Kasumi-1 (cell line): ENCODE results near the gene CCDC138.

Source experiments
- DNase-seq, 2 experiments: peaks; one replicate each; lab custom pipeline; 2025; lab: John Stamatoyannopoulos, UW

Gene CCDC138

DNA sequence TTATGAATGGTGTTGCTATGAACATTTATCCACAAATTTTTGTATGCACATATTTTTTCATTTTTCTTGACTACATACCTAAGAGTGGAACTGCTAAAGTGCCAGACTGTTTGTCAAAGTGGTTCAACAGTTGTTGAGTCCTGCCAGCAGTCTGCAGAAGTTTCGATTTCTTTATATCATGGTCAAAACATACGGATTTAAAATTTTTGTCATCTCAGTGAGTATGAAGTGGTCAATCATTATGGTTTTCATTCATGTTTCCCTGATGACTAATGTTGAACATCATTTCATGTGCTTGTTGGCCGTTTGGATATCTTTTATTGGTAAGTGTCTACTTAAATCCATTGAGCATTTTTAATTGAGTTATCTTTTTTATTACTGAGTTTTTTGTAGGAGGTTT lies 39.2 kb downstream of the CCDC138 start:
- DNase-seq, result no peak

DNA sequence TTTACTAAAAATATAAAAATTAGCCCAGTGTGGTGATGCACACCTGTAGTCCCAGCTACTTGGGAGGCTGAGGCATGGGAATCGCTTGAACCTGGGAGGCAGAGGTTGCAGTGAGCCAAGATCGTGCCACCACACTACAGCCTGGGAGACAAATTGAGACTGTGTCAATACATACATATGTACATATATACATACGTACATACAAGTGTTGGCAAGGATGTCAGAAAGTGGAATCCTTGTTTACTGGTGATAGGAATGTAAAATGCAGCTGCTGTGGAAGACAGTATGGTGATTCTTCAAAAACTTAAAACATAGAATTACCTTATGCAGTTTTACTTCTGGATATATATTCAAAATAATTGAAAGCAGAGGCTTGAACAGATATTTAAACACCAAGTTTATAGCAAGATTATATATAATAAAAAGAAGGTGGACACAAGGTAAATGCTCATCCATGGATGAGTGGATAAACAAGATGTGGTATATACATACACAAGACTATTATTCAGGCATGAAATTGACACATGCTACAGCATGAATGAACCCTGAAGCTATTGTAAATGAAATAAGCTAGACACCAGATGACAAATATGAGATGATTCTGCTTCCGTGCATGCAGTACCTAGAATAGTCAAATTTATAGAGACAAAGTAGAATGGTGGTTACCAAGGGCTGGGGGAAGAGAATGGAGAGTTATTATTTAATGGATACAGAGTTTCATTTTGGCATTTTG lies 43.2 kb downstream of the CCDC138 start:
- no peak for DNase-seq

GRCh38 chr2:108833219-108833618 lies 46.6 kb downstream of the CCDC138 start:
- DNase-seq, result peak in 1 of 2 experiments; percentile 3

DNA sequence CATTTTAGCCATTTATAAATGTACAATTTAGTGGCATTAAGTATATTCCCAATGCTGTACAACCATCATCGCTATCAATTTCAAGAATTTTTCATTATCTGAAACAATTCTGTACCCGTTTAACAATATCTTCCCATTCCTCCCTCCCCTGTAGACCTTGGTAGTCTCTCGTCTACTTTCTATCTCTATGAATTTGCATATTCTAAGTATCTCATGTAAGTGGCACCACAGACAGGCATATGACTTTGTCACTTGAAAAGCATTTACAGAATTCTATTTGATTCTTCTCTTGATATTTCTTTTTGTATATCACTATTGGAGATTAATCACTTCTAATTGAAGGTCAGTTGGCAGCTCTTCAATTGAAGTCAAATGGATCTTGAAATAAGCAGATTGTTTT lies 48.0 kb downstream of the CCDC138 start:
- DNase-seq, result no peak

DNA sequence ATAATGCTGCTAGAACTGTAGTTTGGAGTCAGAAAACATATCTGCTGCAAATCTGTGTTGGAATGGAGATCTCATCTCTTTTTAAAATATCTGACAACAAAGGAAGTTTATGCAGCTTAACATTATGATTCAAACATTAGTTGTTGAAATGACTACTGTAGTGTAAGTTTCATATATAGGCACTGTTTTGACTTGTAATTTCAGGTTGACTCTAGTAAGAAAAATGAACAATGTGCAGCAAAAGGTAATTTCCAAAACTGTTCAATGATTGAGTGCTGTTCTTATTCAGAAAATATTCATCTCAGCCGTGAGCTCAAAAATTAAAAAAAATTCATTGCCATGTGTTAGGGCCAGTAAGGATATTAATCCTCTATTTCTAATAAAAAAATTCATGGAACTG lies 48.5 kb downstream of the CCDC138 start:
- DNase-seq, result no peak

DNA sequence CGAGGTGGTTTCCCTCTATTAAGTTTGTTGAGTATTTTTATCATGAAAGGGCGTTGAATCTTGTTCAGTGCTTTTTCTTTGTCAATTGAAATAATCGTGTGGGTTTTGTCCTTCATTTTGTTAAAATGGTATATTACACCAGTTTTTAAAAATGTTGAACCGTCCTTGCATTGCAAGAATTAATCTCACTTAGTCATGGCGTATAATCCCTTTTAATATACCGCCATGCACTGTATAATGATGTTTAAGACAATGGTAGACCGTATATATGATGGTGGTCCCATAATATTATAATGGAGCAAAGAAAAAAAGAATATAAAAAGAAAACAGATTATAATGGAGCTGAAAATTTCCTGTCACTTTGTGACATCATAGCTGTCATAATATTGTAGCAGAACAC lies 50.6 kb downstream of the CCDC138 start:
- DNase-seq, result no peak

DNA sequence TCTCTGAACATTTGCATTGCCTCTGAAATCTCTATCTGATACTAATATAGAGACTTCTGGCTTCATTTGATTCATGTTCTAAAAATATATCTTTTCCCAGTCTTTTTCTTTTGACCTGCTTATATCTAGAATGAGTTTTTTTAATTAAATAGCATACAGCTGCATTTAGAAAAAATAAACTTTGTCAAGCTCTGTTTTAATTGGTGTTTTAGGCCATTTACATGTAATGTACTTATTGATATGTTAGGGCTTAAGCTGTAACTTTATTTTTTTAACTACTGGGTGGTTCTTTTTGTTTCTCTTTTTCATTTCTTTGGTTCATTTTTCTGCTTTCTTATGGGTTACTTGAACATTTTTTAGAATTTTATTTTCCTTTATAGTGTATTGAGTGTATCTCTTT lies 54.9 kb downstream of the CCDC138 start:
- no peak for DNase-seq

DNA sequence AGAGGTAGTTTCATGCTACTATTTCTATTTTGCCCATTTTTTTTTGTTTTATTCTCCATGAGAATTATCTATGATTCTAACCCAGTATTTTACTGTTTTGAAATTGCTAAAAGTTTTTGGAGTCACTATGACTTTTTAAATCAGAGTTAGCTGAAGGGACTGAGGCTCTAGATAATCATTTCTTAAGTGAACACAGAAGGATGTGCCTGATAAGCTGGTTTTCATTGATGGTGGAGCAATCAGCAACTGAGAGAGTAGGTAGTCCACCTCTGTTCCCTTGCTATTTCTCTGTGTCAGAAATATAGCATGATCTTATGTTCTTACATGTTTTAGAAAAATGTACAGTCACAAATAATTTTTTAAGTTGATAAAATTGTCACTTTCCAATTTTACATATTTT lies 59.4 kb downstream of the CCDC138 start:
- no peak for DNase-seq

GRCh38 chr2:108847000-108847399 lies 60.4 kb downstream of the CCDC138 start:
- DNase-seq, result no peak

- DNase-seq, result no peak
Measured at GRCh38 chr2:108852375-108852774, 65.8 kb downstream of the CCDC138 start.

- no peak for DNase-seq
Measured at GRCh38 chr2:108853421-108853820, 66.8 kb downstream of the CCDC138 start.

GRCh38 chr2:108854484-108854883 lies 67.9 kb downstream of the CCDC138 start:
- no peak for DNase-seq

- DNase-seq, result peak; percentile 41 to 43
Measured at GRCh38 chr2:108855194-108855593, 68.6 kb downstream of the CCDC138 start.

GRCh38 chr2:108858894-108859293 lies 72.3 kb downstream of the CCDC138 start:
- no peak for DNase-seq

DNA sequence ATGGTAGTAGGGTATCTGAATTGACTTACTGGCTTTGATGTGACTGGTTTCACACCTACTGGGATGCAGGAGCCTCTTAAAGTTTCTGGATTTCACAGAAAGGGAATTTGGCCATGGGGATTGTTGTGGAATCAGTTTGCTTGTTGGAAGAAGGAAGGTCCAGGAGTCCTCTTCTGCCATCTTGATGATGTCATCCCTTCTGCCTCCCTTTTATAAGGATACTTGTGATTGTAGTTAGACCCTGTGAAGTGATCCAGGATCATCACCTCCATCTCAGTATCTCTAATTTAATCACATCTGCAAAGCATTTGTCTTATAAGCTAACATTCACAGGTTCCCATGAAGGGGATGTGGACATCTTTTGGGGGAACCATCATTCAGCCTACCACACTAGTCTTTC lies 79.5 kb downstream of the CCDC138 start:
- no peak for DNase-seq

DNA sequence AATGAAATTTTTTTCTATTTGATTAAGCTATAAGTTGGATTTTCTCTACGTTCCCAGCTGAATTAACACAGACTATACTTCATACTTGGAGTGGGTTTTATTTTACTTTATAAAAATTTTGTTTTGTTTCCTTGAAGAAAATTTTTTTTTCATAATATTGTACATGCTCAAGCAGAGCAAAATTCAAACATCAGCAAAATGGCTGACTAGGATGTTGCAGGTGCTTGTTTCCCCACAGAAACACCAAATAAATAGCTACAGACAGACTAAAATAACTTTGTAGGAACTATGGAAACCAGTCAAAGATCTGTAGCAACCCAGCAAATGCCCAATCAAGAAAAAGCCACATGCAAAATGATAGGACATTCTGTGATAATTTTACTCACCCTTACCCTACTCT lies 82.3 kb downstream of the CCDC138 start:
- DNase-seq, result no peak

DNA sequence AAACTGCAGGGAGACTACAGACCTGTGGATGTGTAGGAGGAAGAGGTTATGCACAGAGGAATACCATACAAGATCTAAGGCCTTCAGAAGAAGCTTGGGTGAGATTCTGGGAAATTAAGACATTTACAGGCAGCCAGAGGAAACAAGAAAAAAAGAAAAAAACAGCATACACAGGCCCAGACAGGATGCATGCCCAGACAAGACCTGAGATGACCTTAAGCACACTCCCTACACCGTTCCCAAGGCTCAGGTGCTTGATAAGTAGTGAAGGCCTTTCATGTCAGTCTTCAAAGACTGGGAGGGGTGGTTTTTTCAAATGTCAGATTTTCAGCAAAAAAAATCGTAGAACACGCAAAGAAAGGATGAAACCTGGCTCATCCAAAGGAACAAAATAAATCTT lies 83.0 kb downstream of the CCDC138 start:
- DNase-seq, result no peak

- no peak for DNase-seq
Measured at GRCh38 chr2:108870069-108870644, 83.6 kb downstream of the CCDC138 start.

DNA sequence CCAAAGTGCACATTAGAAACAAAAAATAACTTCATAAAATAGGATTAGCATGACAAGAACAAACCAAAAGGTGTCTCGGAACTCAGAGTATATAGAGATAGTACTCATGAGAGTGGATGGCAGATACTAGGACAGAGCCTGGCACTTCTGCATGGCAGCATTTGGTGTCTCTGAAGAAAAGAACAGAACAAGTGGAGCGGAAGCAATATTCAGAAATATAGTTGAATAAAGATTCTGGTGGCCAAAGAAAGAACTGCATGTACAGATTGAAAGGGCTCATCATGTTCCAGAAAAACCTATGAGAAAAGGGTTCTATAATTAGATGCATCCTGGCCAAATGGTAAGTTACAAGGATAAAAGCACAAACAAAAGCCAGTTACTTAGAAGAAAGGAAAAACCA lies 90.9 kb downstream of the CCDC138 start:
- DNase-seq, result no peak

- DNase-seq, result no peak
Measured at GRCh38 chr2:108878276-108878675, 91.7 kb downstream of the CCDC138 start.

DNA sequence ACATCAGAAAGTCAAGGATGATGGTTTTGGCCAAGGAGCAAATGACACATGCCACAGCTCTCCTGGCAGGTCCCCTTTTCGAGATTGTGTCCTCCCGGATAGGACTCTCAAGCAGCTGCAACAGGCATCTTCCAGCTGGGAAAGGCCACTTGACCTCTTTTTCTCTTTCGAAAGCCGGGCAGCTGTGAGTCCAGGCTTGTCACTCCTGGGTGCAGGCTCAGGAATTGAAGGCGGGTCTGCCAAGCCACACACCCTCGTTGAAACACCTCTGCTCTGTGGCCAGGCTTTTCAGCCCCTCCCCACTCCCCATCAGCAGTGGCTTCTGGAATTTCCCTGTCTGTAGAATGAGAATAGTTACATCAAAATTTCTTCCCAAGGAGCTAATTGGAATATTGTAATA lies 98.0 kb downstream of the CCDC138 start:
- no peak for DNase-seq

DNA sequence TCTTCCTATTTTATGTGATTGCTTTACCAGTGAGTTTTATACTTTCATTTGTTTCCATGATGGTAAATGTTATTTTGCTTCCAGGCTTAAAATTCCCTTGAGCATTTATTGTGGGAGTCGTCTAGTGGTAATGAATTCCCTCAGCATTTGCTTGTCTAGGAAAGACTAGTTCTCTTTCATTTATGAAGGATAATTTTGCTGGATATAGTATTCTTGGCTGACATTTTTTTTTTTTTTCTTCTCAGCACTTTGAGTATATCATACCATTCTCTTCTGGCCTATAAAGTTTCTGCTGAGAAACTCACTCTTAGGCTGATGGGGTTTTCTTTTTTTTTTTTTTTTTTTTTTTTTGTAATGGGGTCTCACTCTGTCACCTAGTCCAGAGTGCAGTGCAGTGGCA lies 103.3 kb downstream of the CCDC138 start:
- no peak for DNase-seq

GRCh38 chr2:108893277-108893676 lies 106.7 kb downstream of the CCDC138 start:
- no peak for DNase-seq

DNA sequence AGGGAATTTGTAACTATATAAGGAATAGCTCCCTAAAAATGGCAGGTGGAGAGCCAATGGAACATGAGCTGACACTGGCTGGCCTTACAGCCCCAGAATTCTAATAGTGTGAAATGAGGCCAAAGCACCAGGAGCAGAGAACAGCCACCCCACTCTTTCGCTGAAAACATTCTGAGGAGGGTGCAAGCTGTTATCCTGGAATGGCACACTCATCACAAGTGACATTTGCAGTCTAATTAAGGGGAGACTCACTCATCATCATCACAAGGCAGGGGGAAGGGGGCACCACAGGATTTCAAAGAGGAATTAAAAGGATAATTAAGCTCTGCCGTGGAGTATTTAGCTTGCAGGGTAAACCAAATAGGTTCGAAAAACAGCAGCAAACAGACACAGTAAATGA lies 108.2 kb downstream of the CCDC138 start:
- DNase-seq, result no peak
